A549 (cell line): ENCODE data around the gene PHPT1. TPM values are rescaled to one million over a fixed set of nuclear protein-coding genes. Genes with fewer than 3 reads are reported as not detected.
A peak's percentile ranks its signal among the peaks of the same experiment; 100 is the strongest.

Experiments used
- ATAC-seq, 2 experiments: fragments of 200-7000 bp in 1 of 2; fragments of >200 bp in 1 of 2; cut with Nextera tagmentation in 1 of 2; cut with Tn5 transposase in 1 of 2; 3 replicates each; pipeline versions ENCODE4 v1.8.0 to v1.9.1; 2018 to 2020; ENCODE audit warnings: mild to moderate bottlenecking in 1 of 2, moderate library complexity in 1 of 2
- CTCF ChIA-PET: fragments of 300-600 bp; sonication (Branson Sonifier 250); formaldehyde crosslinking; extraction: SDS; loops from one replicate; lab custom pipeline; 2021; ENCODE audit warnings: antibody characterized with exemption, inconsistent platforms; lab: Yijun Ruan, JAX
- POLR2A ChIA-PET: fragments of 350-600 bp; formaldehyde crosslinking; extraction: SDS; loops from one replicate; lab custom pipeline; 2021; ENCODE audit warnings: antibody characterized with exemption, inconsistent platforms; lab: Yijun Ruan, JAX
- DNase-seq, 2 experiments: peaks; one replicate each; pipeline versions ENCODE4 v3.0.0 to v3.0.0-alpha.2; 2011 to 2016; ENCODE audit warnings: low read depth in 1 of 2, low spot score in 1 of 2
- FAIRE-seq: peaks from 2 replicates; lab custom pipeline; 2011; peaks lifted over from hg19 to GRCh38; lab: Jason Lieb, UNC
- H3K27ac ChIP-seq, 2 experiments: fragments of >200 bp; sonication (Bioruptor Twin); formaldehyde crosslinking; 3 replicates each; pipeline ENCODE4 v1.5.1; 2016 to 2017
- H3K4me1 ChIP-seq: fragments of >200 bp; sonication (Bioruptor Twin); formaldehyde crosslinking; 3 replicates; pipeline ENCODE4 v1.6.1; 2016
- H3K4me2 ChIP-seq: fragments of >200 bp; sonication (Bioruptor Twin); formaldehyde crosslinking; 3 replicates; pipeline ENCODE4 v1.6.1; 2016
- H3K4me3 ChIP-seq: fragments of >200 bp; sonication (Bioruptor Twin); formaldehyde crosslinking; 3 replicates; pipeline ENCODE4 v1.5.1; 2016
- H3K9me3 ChIP-seq: fragments of >200 bp; sonication (Bioruptor Twin); formaldehyde crosslinking; 3 replicates; pipeline ENCODE4 v1.6.1; 2016
- BHLHE40 ChIP-seq: IDR thresholded peaks from 2 replicates; pipeline ENCODE4 v1.6.1; 2012; ENCODE audit warnings: low read depth, low read length, inconsistent platforms
- CHD4 ChIP-seq: fragments of 200-600 bp; sonication (generic); IDR thresholded peaks from 2 replicates; pipeline ENCODE4 v1.6.1; 2016; ENCODE audit warnings: antibody characterized with exemption, mild to moderate bottlenecking, borderline replicate concordance
- E2F6 ChIP-seq: IDR thresholded peaks from 2 replicates; pipeline ENCODE4 v1.6.1; 2012; ENCODE audit warnings: low read depth, borderline replicate concordance
- ELK1 ChIP-seq: fragments of 150-350 bp; IDR thresholded peaks from 2 replicates; pipeline ENCODE4 v1.6.1; 2014; ENCODE audit warnings: low read depth, mild to moderate bottlenecking, low read length
- FOSL2 ChIP-seq, 2 experiments: fragments of 450-650 bp in 1 of 2; fragments of >200 bp in 1 of 2; sonication (Bioruptor Twin) in 1 of 2; formaldehyde crosslinking; IDR thresholded peaks; 2 replicates each; pipeline versions ENCODE4 v1.5.0 to v1.6.1; 2016 to 2020; ENCODE audit warnings: mild to moderate bottlenecking in 1 of 2, moderate library complexity in 1 of 2
- FOXS1 ChIP-seq: fragments of 250-450 bp; sonication (Bioruptor Pico); IDR thresholded peaks from 2 replicates; pipeline ENCODE4 v1.5.0; 2020; ENCODE audit warnings: mild to moderate bottlenecking, moderate library complexity
- GATA3 ChIP-seq: IDR thresholded peaks from 2 replicates; pipeline ENCODE4 v1.6.1; 2012; ENCODE audit warnings: borderline replicate concordance
- HEYL ChIP-seq: fragments of 250-450 bp; sonication (Bioruptor Pico); IDR thresholded peaks from 2 replicates; pipeline ENCODE4 v1.8.0; 2021; ENCODE audit warnings: mild to moderate bottlenecking, moderate library complexity
- HMGXB4 ChIP-seq: fragments of 250-450 bp; sonication (Bioruptor Pico); IDR thresholded peaks from 2 replicates; pipeline ENCODE4 v1.5.0; 2021; ENCODE audit warnings: mild to moderate bottlenecking, moderate library complexity, borderline replicate concordance
- HOXA7 ChIP-seq: fragments of 250-450 bp; sonication (Bioruptor Pico); IDR thresholded peaks from 2 replicates; pipeline ENCODE4 v1.5.0; 2020; ENCODE audit warnings: mild to moderate bottlenecking, moderate library complexity
- MAFK ChIP-seq: fragments of 450-650 bp; IDR thresholded peaks from 2 replicates; pipeline ENCODE4 v1.6.1; 2014; ENCODE audit not compliant: partially characterized antibody
- MAZ ChIP-seq: fragments of 150-350 bp; IDR thresholded peaks from 2 replicates; pipeline ENCODE4 v1.6.1; 2014; ENCODE audit warnings: antibody characterized with exemption, low read depth, low read length, borderline replicate concordance
- MYC ChIP-seq: IDR thresholded peaks from 2 replicates; pipeline ENCODE4 v1.6.1; 2012; ENCODE audit warnings: mild to moderate bottlenecking, inconsistent platforms, low read length, improper control_type of control experiment, borderline replicate concordance
- NFE2L2 ChIP-seq: fragments of 150-350 bp; conservative IDR thresholded peaks from 2 replicates; pipeline ENCODE4 v1.6.1; 2014; ENCODE audit warnings: low read length
- NR3C1 ChIP-seq: fragments of >200 bp; sonication (Bioruptor Twin); formaldehyde crosslinking; IDR thresholded peaks from 3 replicates; pipeline ENCODE4 v1.6.1; 2017
- PHF8 ChIP-seq: fragments of 200-600 bp; sonication (generic); IDR thresholded peaks from 2 replicates; pipeline ENCODE4 v1.6.1; 2016; ENCODE audit warnings: low read depth, mild to moderate bottlenecking, antibody characterized with exemption, moderate library complexity, borderline replicate concordance
- POLR2A ChIP-seq: IDR thresholded peaks from 2 replicates; pipeline ENCODE4 v1.6.1; 2012; ENCODE audit warnings: mild to moderate bottlenecking, low read length
- POLR2AphosphoS2 ChIP-seq: conservative IDR thresholded peaks from 2 replicates; pipeline ENCODE4 v1.6.1; 2012; ENCODE audit warnings: low read length, improper control_type of control experiment, inconsistent platforms
- SREBF2 ChIP-seq: fragments of 450-650 bp; IDR thresholded peaks from 2 replicates; pipeline ENCODE4 v1.6.1; 2014; ENCODE audit warnings: mild to moderate bottlenecking, moderate library complexity
- TFCP2L1 ChIP-seq: fragments of 250-450 bp; sonication (Bioruptor Pico); IDR thresholded peaks from 2 replicates; pipeline ENCODE4 v1.5.0; 2021; ENCODE audit warnings: mild to moderate bottlenecking
- USF2 ChIP-seq: fragments of 450-650 bp; IDR thresholded peaks from 2 replicates; pipeline ENCODE4 v1.6.1; 2014; ENCODE audit warnings: antibody characterized with exemption
- ZFP36 ChIP-seq: fragments of 450-650 bp; IDR thresholded peaks from 2 replicates; pipeline ENCODE4 v1.6.1; 2014; ENCODE audit warnings: borderline replicate concordance; ENCODE audit not compliant: partially characterized antibody
- ZNF302 ChIP-seq: fragments of 250-450 bp; sonication (Bioruptor Pico); IDR thresholded peaks from 2 replicates; pipeline ENCODE4 v1.9.0; 2021; ENCODE audit warnings: inconsistent platforms, mild to moderate bottlenecking, moderate library complexity
- ZSCAN20 ChIP-seq: fragments of 250-450 bp; sonication (Bioruptor Pico); IDR thresholded peaks from 2 replicates; pipeline ENCODE4 v1.8.0; 2022; ENCODE audit warnings: mild to moderate bottlenecking, moderate library complexity
- WGBS: methylation state at CpG from one replicate; pipeline ENCODE4 v1.1.6; 2017; ENCODE audit errors: missing lambda C conversion rate; 5-methylcytosine and 5-hydroxymethylcytosine counted together
- polyA plus RNA-seq, 4 experiments: library from polyadenylated mRNA; depleted of rRNA in 3 of 4; stranded (reverse); fragments of >200 nt; fragmentation: RNase III in 1 of 4; extraction: RNeasy Plus Mini Kit Qiagen cat#74134 plus additional on column Dnase treatment in 1 of 4; gene quantifications; 2 replicates in 3 of 4; 3 replicates in 1 of 4; pipeline ENCODE4 v1.2.3, GENCODE V29; 2011 to 2017
- TF ChIP-seq, protein P1 (sequence below): fragments of >200 bp; sonication (Bioruptor Twin); formaldehyde crosslinking; IDR thresholded peaks from 2 replicates; pipeline ENCODE4 v1.6.1; 2016
- TF ChIP-seq, protein P2 (sequence below): fragments of >200 bp; sonication (Bioruptor Twin); formaldehyde crosslinking; IDR thresholded peaks from 3 replicates; pipeline ENCODE4 v1.5.1; 2016

The PHPT1 gene
- polyA plus RNA-seq, 2 of the 4 experiments (the other 2 are of a cell fraction) = 123 to 234 TPM

DNA sequence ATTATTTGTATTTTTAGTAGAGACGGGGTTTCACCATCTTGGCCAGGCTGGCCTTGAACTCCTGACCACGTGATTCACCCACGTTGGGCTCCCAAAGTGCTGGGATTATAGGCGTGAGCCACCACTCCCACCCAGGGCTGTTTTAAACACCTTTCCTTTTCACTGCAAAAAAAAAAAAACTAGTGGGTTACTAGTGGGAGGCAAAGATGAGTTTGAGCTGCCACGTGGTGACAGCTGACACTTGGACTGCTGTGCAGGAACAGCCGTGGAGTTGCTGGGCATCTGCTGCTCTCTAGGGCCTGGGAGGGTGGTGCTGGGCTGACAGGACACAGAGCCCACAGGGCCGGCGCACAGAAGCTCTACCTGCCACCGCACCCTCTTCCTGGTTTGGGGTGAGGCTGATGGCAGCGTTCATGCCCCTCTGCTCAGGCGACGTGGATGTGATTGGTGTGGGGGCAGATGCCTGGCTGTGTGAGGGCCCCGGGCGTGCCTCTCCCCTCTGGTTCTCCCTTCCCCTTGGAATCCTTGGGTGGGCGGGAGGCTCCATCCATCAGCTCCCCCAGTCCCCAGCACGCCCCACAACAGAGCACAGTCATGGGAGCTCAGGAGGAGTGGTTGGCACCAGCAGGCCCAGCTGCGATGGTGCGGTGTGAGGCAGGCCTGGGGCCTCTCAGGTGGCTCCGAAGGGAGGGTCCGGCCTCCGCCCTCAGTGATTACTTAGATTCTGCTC, 24.5 kb upstream of the PHPT1 start:
- no peak for DNase-seq
- 90% methylated on average over 18 of the region's 21 CpGs for WGBS
- H3K4me1 ChIP-seq = no peaks in the 10 kb centered on the region
- no peak overlapping the region for H3K4me3 ChIP-seq
- CTCF ChIA-PET = interaction anchor here (0.7 to 3.0 kb wide), 7 partner anchors 9 to 212 kb away, joined by 3 to 11 read pairs (median 4); partner anchors contain the start of gene AJM1
- POLR2A ChIA-PET = no interaction called here
- H3K27ac ChIP-seq = no peak overlapping the region
- 0 out of 6 replicates have a peak, but pooled peaks of 1 of the 2 experiments have one; percentile 7 for ATAC-seq
- TF ChIP-seq E2F6 = no peak
- TF ChIP-seq TFCP2L1 (CRISPR knock-in tag) = no peak
- no peak for TF ChIP-seq PHF8
- no peak for TF ChIP-seq POLR2AphosphoS2
- TF ChIP-seq SREBF2 = no peak
- no peak for TF ChIP-seq ZSCAN20 (CRISPR knock-in tag)
- TF ChIP-seq, protein P1, sequence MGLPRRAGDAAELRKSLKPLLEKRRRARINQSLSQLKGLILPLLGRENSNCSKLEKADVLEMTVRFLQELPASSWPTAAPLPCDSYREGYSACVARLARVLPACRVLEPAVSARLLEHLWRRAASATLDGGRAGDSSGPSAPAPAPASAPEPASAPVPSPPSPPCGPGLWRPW = no peak
- TF ChIP-seq GATA3 = no peak
- no peak for TF ChIP-seq FOXS1 (CRISPR knock-in tag)
- TF ChIP-seq ELK1 = no peak
- no peak for TF ChIP-seq ZFP36
- TF ChIP-seq ZNF302 (CRISPR knock-in tag) = no peak
- no peak for TF ChIP-seq MYC
- TF ChIP-seq BHLHE40 = no peak
- TF ChIP-seq, all 56 proteins: peak for 0
- Histone ChIP-seq H3K9me3 (no peaks in the 10 kb centered on the region), H3K4me2 (no peak overlapping the region)
- FAIRE-seq = no peak

DNA sequence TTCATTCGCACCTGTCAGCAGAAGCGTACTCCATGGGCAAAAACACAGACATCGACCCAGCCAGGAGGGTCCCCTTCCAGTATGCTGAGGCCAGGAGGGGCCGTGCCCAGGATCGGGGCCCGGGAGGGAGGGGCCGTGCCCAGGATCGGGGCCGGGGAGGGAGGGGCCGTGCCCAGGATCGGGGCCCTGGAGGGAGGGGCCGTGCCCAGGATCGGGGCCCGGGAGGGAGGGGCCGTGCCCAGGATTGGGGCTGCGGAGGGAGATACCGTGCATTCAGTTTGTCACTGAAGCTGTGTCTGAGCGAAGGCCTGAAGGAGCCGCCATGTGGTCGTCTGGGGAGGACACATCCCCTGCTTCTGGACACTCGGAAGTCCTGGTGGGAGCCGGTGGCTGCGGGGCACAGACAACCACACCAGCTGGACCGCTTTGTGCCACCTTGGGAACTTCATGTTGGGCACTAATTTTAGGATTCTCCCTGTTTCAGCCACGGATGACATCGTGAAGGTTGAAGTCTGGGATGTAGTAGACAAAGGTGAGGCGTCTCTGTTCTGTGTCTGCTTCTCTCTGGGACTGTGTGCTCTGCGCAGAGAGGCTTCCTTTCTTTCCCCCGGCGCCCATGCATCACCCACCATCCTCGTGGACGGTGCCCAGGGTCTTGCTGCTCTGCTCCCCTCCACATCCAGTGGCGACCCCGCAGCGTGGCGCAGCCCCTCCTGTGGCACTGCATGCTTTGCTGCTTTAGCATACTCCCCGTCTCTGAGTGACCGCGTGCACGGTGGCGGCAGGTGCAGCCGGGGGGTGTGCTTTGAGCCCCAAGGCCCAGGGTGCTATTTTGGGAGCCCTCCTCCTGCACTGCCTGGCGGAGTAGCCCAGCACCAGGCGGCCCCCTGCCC, 23.7 kb upstream of the PHPT1 start:
- H3K4me1 ChIP-seq = no peaks in the 10 kb centered on the region
- DNase-seq (no peak), ATAC-seq (0 out of 6 replicates have a peak, but pooled peaks of 1 of the 2 experiments have one; percentile 10), FAIRE-seq (no peak)
- POLR2A ChIA-PET = no interaction called here
- CTCF ChIA-PET = interaction anchor here (0.6 to 3.0 kb wide), 6 partner anchors 10 to 255 kb away, joined by 3 to 11 read pairs (median 4); partner anchors contain the start of gene AJM1
- no peak overlapping the region for H3K4me2 ChIP-seq
- 94% methylated on average over 28 of the region's 44 CpGs for WGBS
- H3K27ac ChIP-seq = no peak overlapping the region
- H3K9me3 ChIP-seq = no peaks in the 10 kb centered on the region
- H3K4me3 ChIP-seq = no peak overlapping the region
- TF ChIP-seq POLR2A (no peak), MAZ (no peak), ZNF302 (CRISPR knock-in tag) (no peak), MAFK (no peak), HEYL (CRISPR knock-in tag) (no peak), ZSCAN20 (CRISPR knock-in tag) (no peak), NFE2L2 (no peak), GATA3 (no peak), NR3C1 (no peak), HOXA7 (CRISPR knock-in tag) (no peak), FOSL2 (IDR thresholded peaks at IDR 0.05) (no peak), FOSL2 (CRISPR knock-in tag; IDR thresholded peaks at IDR 0.05) (no peak), CHD4 (no peak), HMGXB4 (CRISPR knock-in tag) (no peak), USF2 (no peak)
- TF ChIP-seq, protein P2, sequence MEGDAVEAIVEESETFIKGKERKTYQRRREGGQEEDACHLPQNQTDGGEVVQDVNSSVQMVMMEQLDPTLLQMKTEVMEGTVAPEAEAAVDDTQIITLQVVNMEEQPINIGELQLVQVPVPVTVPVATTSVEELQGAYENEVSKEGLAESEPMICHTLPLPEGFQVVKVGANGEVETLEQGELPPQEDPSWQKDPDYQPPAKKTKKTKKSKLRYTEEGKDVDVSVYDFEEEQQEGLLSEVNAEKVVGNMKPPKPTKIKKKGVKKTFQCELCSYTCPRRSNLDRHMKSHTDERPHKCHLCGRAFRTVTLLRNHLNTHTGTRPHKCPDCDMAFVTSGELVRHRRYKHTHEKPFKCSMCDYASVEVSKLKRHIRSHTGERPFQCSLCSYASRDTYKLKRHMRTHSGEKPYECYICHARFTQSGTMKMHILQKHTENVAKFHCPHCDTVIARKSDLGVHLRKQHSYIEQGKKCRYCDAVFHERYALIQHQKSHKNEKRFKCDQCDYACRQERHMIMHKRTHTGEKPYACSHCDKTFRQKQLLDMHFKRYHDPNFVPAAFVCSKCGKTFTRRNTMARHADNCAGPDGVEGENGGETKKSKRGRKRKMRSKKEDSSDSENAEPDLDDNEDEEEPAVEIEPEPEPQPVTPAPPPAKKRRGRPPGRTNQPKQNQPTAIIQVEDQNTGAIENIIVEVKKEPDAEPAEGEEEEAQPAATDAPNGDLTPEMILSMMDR = no peak
- TF ChIP-seq, protein P1 = no peak
